KMS-11 (cell line): Measurements from ENCODE around the gene RAPGEF2.

Source experiments
- H2AFZ ChIP-seq: fragments of 200-600 bp; sonication (generic); 2 replicates; pipeline ENCODE4 v1.6.1; 2016; ENCODE audit warnings: antibody characterized with exemption, mixed run types, low read depth
- H3K27ac ChIP-seq: fragments of 200-600 bp; sonication (generic); 2 replicates; pipeline ENCODE4 v1.6.1; 2016; ENCODE audit warnings: mild to moderate bottlenecking, mixed run types
- H3K27me3 ChIP-seq: fragments of 200-600 bp; sonication (generic); 2 replicates; pipeline ENCODE4 v1.6.1; 2017; ENCODE audit warnings: mild to moderate bottlenecking, low read depth, mixed run types, moderate library complexity; ENCODE audit not compliant: insufficient read depth
- H3K36me3 ChIP-seq: fragments of 200-600 bp; sonication (generic); 2 replicates; pipeline ENCODE4 v1.6.1; 2017; ENCODE audit warnings: mild to moderate bottlenecking, mixed run types; ENCODE audit not compliant: insufficient read depth
- H3K4me1 ChIP-seq: fragments of 200-600 bp; sonication (generic); 2 replicates; pipeline ENCODE4 v1.6.1; 2016; ENCODE audit warnings: mild to moderate bottlenecking, low read depth, mixed run types; ENCODE audit not compliant: poor library complexity, severe bottlenecking
- H3K4me2 ChIP-seq: fragments of 200-600 bp; sonication (generic); 2 replicates; pipeline ENCODE4 v1.7.0; 2016; ENCODE audit warnings: mild to moderate bottlenecking, mixed run types
- H3K4me3 ChIP-seq: fragments of 200-600 bp; sonication (generic); IDR thresholded peaks from 2 replicates; pipeline ENCODE4 v1.6.1; 2017; ENCODE audit warnings: low read depth, low read length, mixed read lengths; ENCODE audit not compliant: insufficient read depth
- H3K79me2 ChIP-seq: fragments of 200-600 bp; sonication (generic); 2 replicates; pipeline ENCODE4 v1.6.1; 2016; ENCODE audit warnings: low read depth, mixed run types; ENCODE audit not compliant: insufficient read depth
- H3K9ac ChIP-seq: fragments of 200-600 bp; sonication (generic); 2 replicates; pipeline ENCODE4 v1.6.1; 2016; ENCODE audit warnings: mild to moderate bottlenecking, mixed run types
- H4K20me1 ChIP-seq: fragments of 200-600 bp; sonication (generic); 2 replicates; pipeline ENCODE4 v1.6.1; 2016; ENCODE audit warnings: mild to moderate bottlenecking, mixed run types; ENCODE audit not compliant: insufficient read depth
- TF ChIP-seq, protein P1 (sequence below): fragments of 200-600 bp; sonication (generic); conservative IDR thresholded peaks from 2 replicates; pipeline ENCODE4 v1.6.1; 2017; ENCODE audit warnings: low read depth, mild to moderate bottlenecking, antibody characterized with exemption, low read length, moderate library complexity, mixed read lengths

The RAPGEF2 gene

GRCh38 chr4:159287767-159288166, 184.9 kb downstream of the RAPGEF2 start:
- Histone ChIP-seq H3K4me2 (no peak overlapping the region), H3K79me2 (no peaks in the 10 kb centered on the region), H2AFZ (no peak overlapping the region), H3K4me1 (no peaks in the 10 kb centered on the region), H3K9ac (no peak overlapping the region), H3K27ac (no peak overlapping the region), H3K4me3 (no peak overlapping the region), H4K20me1 (no peaks in the 10 kb centered on the region), H3K36me3 (no peaks in the 10 kb centered on the region), H3K27me3 (no peaks in the 10 kb centered on the region)
- TF ChIP-seq, protein P1, sequence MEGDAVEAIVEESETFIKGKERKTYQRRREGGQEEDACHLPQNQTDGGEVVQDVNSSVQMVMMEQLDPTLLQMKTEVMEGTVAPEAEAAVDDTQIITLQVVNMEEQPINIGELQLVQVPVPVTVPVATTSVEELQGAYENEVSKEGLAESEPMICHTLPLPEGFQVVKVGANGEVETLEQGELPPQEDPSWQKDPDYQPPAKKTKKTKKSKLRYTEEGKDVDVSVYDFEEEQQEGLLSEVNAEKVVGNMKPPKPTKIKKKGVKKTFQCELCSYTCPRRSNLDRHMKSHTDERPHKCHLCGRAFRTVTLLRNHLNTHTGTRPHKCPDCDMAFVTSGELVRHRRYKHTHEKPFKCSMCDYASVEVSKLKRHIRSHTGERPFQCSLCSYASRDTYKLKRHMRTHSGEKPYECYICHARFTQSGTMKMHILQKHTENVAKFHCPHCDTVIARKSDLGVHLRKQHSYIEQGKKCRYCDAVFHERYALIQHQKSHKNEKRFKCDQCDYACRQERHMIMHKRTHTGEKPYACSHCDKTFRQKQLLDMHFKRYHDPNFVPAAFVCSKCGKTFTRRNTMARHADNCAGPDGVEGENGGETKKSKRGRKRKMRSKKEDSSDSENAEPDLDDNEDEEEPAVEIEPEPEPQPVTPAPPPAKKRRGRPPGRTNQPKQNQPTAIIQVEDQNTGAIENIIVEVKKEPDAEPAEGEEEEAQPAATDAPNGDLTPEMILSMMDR: no peak

DNA sequence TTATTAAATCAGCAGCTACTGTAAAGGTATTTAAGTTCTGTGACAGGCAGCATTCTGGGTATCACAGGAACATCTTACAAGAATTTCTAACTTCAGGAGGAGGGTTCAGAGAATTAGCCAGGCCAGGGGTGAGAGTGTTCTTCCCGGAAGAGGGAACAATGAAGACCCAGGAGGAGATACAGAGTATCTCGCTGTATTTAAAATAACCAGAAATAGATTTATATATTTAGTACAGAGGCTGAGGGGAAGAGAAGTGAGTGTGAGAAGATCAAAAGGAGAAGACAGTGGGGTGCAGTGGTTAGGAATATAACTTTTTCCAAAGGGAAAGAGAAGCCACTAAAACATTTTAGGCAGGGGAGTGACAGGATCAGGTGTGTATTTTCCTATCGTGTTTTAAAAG, 186.8 kb downstream of the RAPGEF2 start:
- no peak overlapping the region for H3K27ac ChIP-seq
- H3K4me2 ChIP-seq: no peak overlapping the region
- TF ChIP-seq, protein P1: no peak
- H3K36me3 ChIP-seq: no peaks in the 10 kb centered on the region
- no peaks in the 10 kb centered on the region for H3K4me1 ChIP-seq
- H3K79me2 ChIP-seq: no peaks in the 10 kb centered on the region
- H2AFZ ChIP-seq: no peak overlapping the region
- H3K4me3 ChIP-seq: no peak overlapping the region
- H3K27me3 ChIP-seq: no peaks in the 10 kb centered on the region
- H4K20me1 ChIP-seq: no peaks in the 10 kb centered on the region
- no peak overlapping the region for H3K9ac ChIP-seq

GRCh38 chr4:159290321-159291030, 187.6 kb downstream of the RAPGEF2 start:
- H3K4me1 ChIP-seq: no peaks in the 10 kb centered on the region
- H4K20me1 ChIP-seq: no peaks in the 10 kb centered on the region
- no peak overlapping the region for H3K4me3 ChIP-seq
- H3K27me3 ChIP-seq: no peaks in the 10 kb centered on the region
- no peaks in the 10 kb centered on the region for H3K79me2 ChIP-seq
- no peak overlapping the region for H3K4me2 ChIP-seq
- H3K36me3 ChIP-seq: no peaks in the 10 kb centered on the region
- H3K27ac ChIP-seq: no peak overlapping the region
- no peak overlapping the region for H3K9ac ChIP-seq
- no peak overlapping the region for H2AFZ ChIP-seq
- TF ChIP-seq, protein P1: no peak

GRCh38 chr4:159291176-159291575, 188.3 kb downstream of the RAPGEF2 start:
- Histone ChIP-seq H3K4me2 (no peak overlapping the region), H3K4me1 (no peaks in the 10 kb centered on the region), H3K9ac (no peak overlapping the region), H3K27ac (no peak overlapping the region), H3K79me2 (no peaks in the 10 kb centered on the region), H4K20me1 (no peaks in the 10 kb centered on the region), H3K4me3 (no peak overlapping the region), H2AFZ (no peak overlapping the region), H3K27me3 (no peaks in the 10 kb centered on the region), H3K36me3 (no peaks in the 10 kb centered on the region)
- TF ChIP-seq, protein P1: no peak
